NCI-H2029 (cell line): ENCODE measurements around the gene TTC34.
A peak's percentile ranks its signal among the peaks of the same experiment; 100 is the strongest.
"Not testable (repeated sequence)": the region's sequence is repeated elsewhere in the genome, so short reads cannot be mapped to it uniquely, and the experiment has no call there.

ENCODE experiments used
- DNase-seq: peaks from one replicate; lab custom pipeline; 2025; lab: John Stamatoyannopoulos, UW

Gene TTC34

GRCh38 chr1:2676726-2677125 is 124.8 kb downstream of the TTC34 start:
- DNase-seq, result not testable (repeated sequence)

- not testable (repeated sequence) for DNase-seq
These were observed 129.8 kb downstream of the TTC34 start for GRCh38 chr1:2671656-2672055.

- DNase-seq, result not testable (repeated sequence)
These were observed 141.7 kb downstream of the TTC34 start for GRCh38 chr1:2659806-2660205.

GRCh38 chr1:2657909-2658308 is 143.6 kb downstream of the TTC34 start:
- not testable (repeated sequence) for DNase-seq

GRCh38 chr1:2657124-2657523 is 144.4 kb downstream of the TTC34 start:
- DNase-seq, result not testable (repeated sequence)

GRCh38 chr1:2655598-2656434 is 145.7 kb downstream of the TTC34 start:
- DNase-seq, result not testable (repeated sequence)

- not testable (repeated sequence) for DNase-seq
These were observed 147.0 kb downstream of the TTC34 start for GRCh38 chr1:2654443-2654948.

GRCh38 chr1:2653741-2654442 is 147.6 kb downstream of the TTC34 start:
- DNase-seq, result not testable (repeated sequence)

GRCh38 chr1:2652926-2653571 is 148.4 kb downstream of the TTC34 start:
- not testable (repeated sequence) for DNase-seq

GRCh38 chr1:2652152-2652925 is 149.2 kb downstream of the TTC34 start:
- DNase-seq, result not testable (repeated sequence)

GRCh38 chr1:2650967-2651645 is 150.4 kb downstream of the TTC34 start:
- DNase-seq, result no peak

- DNase-seq, result no peak
These were observed 154.7 kb downstream of the TTC34 start for GRCh38 chr1:2646837-2647236.

- DNase-seq, result no peak
These were observed 155.7 kb downstream of the TTC34 start for GRCh38 chr1:2645776-2646175.

GRCh38 chr1:2645143-2645542 is 156.3 kb downstream of the TTC34 start:
- no peak for DNase-seq

- no peak for DNase-seq
These were observed 156.8 kb downstream of the TTC34 start for GRCh38 chr1:2644591-2645101.

- no peak for DNase-seq
These were observed 157.3 kb downstream of the TTC34 start for GRCh38 chr1:2644171-2644570.

GRCh38 chr1:2643414-2644077 is 157.9 kb downstream of the TTC34 start:
- DNase-seq, result no peak

- DNase-seq, result peak; percentile 64
These were observed 158.7 kb downstream of the TTC34 start for GRCh38 chr1:2642560-2643413.

GRCh38 chr1:2642131-2642559 is 159.3 kb downstream of the TTC34 start:
- DNase-seq, result no peak
